GM04504 (cell line): Measurements from ENCODE around the gene PRDX2.

Source experiments
- DNase-seq: peaks from one replicate; pipeline ENCODE4 v3.0.0-alpha.2; 2012; ENCODE audit warnings: low read depth

The PRDX2 gene

DNA sequence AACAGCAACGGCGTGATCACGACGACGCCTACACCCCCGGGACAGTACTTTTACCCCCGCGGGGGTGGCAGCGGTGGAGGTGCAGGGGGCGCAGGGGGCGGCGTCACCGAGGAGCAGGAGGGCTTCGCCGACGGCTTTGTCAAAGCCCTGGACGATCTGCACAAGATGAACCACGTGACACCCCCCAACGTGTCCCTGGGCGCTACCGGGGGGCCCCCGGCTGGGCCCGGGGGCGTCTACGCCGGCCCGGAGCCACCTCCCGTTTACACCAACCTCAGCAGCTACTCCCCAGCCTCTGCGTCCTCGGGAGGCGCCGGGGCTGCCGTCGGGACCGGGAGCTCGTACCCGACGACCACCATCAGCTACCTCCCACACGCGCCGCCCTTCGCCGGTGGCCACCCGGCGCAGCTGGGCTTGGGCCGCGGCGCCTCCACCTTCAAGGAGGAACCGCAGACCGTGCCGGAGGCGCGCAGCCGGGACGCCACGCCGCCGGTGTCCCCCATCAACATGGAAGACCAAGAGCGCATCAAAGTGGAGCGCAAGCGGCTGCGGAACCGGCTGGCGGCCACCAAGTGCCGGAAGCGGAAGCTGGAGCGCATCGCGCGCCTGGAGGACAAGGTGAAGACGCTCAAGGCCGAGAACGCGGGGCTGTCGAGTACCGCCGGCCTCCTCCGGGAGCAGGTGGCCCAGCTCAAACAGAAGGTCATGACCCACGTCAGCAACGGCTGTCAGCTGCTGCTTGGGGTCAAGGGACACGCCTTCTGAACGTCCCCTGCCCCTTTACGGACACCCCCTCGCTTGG, 9.3 kb downstream of the PRDX2 start:
- no peak for DNase-seq

- DNase-seq = peak; percentile 95
These were observed 10.1 kb downstream of the PRDX2 start, which contains the start of gene JUNB for GRCh38 chr19:12791345-12792050. Gene JUNB, plus strand, starts transcription at chr19:12791486. Its CDS starts 286 bp downstream, at chr19:12791772.

DNA sequence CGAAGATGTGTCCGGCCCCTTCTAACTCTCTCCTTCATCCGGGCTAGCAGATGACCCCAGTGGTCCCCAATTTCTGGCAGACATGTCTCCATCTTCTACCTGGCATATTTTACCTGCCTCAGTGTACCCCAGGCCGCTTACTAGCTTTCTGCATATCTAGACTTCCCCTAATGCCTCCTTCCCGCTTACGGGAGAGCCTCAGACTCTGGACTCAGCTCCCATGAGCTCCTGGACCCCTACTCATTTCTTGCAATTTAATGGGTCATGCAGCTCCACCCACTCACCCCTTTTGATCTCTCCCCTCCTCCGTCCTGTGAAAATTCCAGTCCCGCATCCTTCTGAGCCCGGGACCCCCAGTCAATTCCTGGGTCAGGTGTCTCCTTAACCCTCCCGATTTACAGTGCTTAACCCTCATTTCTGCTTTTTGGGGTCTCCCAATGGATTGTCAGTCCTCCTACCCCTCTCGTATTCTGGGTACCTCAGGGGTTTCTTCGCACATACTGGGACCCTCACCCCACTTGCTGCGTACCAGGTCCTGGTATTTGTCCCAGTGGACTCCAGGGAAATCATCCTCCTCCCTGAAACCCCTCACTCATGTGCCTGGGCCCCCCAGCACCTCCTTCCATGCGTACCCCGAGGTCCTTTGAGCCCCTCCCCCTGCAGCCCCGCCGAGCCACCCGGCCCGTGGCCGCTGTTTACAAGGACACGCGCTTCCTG, 10.8 kb downstream of the PRDX2 start:
- DNase-seq = no peak

- DNase-seq = peak; percentile 91
These were observed 11.5 kb downstream of the PRDX2 start for GRCh38 chr19:12789904-12790619.

DNA sequence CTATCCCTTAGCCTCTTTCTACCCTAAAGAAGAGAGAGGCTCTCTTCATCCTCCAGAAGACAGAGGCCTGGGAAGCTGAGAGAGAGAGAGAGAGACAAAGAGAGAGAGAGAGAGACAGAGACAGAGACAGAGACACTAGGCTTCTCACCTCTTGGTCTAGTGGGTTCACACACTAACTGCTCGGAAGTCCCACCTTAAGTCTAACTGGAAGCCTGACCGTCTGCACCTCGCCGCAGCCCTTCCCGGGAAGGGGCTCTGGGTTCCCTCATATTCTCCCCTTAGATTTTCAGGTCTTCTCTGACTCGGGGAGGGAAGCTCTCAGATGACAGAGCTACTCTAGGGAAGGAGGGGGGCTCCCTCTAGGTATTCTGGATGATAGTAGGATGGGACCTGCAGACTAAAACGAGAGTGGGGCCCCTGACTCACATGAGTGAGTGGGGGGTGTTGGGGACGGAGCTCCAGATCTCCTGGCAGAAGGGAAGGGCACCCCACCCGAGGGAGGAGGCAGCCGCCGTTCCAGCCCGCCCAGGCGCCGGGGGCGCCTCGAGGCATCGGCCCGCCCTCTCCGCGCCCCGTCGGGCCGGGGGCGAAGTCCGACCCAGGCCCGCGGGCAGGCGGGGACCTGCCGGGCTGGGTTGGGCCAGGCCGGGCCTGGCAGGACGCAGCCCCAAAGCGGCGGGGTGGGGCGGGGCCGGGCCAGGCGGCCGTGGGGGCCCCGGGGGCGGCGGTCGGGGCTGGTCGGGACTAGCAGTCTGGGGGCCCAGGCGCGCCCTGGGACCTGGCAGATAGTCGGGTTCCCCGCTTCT, 12.3 kb downstream of the PRDX2 start:
- no peak for DNase-seq

DNA sequence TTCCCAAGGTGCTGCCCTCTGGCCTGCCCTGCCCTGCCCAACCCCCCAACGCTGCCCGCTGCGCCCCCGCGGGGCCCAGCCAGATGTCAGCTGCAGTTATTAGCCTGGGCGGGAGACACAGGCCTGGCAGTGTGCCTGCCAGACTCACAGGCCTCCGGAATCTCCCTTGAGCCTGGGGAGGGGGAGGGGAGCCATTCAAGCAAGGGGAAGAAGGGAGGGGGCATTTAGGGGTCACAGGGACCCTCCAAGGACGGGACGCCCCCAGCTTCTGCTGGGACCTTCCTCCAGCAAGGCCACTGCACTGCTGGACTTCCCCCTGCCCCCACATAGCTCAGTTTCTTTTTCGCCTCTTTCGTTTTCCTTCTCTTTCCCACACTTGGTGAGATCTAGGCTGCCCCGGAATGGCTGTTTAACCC, 12.9 kb downstream of the PRDX2 start:
- peak; percentile 54 for DNase-seq

- DNase-seq = no peak
These were observed 13.4 kb downstream of the PRDX2 start for GRCh38 chr19:12788042-12788681.

DNA sequence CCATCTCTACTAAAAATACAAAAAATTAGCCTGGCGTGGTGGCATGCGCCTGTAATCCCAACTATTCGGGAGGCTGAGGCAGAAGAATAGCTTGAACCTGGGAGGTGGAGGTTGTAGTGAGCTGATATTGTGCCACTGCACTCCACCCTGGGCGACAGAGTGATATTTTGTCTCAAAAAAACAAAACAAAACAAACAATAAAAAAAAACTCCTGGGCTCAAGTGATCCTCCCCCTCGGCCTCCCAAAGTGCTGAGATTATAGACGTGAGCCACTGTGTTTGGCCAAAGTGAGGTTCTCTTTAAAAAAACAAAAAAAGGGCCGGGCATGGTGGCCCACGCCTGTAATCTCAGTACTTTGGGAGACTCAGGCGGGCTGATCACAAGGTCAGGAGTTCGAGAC, 14.1 kb downstream of the PRDX2 start:
- DNase-seq = no peak

GRCh38 chr19:12786952-12787351, 14.6 kb downstream of the PRDX2 start:
- DNase-seq = no peak

DNA sequence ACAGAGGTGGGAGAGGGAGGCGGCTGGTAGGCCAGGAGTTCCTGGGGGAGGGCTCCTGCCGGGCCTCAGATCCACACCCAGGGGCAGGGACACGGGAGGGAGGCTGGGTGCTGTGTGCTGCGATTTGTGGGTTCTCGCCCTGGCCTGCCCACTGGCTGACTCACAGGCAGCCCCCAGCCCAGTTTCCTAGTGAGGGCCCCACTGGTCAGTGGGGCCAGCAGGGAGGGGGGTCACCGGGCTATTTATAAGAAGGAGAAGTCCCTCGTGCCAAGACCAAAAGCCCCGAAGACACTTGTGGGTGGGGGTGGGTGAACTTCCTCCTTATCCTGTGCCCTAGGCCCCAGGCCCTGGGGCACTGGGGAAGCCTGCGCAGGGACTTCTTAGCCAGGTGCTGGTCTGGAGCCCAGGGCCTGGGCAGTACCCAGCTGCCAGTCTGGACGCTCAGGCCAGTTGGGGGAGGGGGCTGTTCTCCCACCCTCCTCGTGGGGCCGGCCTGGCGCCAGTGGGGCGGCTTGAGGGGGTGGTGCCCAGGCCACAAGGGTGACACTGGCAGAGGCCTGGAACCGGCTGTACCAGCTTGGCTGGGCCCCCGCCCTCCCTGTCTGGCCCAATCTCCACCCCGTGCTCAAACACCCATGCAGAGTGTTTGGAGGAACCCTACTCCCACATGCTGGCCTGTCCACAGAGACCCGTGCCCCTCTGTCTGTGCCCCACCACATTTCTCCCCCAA, 15.3 kb downstream of the PRDX2 start:
- no peak for DNase-seq

DNA sequence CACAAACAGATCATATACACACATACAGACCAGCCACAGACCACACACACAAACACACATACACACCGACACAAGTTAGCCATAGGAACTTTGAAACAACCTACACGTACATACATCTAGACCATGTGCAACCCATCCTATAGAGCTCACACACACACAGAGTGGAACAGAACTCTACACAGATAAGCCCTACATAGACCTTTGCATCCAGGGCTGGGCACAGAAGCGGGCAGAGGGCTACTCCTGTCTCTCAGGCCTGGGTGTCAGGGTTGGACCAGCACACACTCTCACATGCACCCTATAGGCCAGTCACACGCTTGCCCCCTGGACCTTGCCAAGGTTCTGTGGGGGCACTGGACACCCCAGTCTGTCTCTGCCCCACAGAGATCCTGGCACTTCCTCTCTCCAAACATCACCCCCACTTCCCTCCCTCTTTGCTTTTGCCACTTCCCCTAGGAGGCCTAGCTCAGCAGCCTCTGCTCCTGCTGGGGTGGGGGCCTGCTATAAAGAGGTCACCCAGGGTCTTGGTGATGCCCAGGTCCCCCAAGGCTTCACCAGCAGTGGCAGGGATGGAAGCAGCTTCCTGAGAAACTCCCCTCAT, 16.1 kb downstream of the PRDX2 start:
- no peak for DNase-seq

DNA sequence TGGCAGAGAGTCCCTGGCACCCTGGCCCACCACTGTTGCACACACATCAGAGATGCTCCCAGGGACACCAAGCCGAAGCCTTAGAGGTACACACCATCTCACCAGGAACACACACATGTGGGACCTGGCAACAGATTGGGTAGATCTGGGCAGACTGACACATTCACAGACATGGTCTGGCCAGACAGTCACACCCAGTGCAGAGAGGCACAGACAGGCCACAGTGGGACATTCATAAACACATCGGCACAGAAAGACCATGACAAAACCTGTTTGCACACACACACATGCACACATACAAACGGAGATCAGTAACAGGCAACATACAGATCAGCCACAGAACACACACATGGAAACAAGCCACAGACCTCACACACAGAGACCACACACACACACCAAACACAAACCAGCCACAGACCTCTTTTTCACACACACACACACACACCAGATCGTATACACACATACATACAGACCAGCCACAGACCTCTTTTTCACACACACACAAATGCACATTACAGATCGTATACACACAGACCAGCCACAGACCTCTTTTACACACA, 16.6 kb downstream of the PRDX2 start:
- no peak for DNase-seq

GRCh38 chr19:12784394-12784870, 17.2 kb downstream of the PRDX2 start:
- DNase-seq = no peak

GRCh38 chr19:12783849-12784393, 17.7 kb downstream of the PRDX2 start:
- no peak for DNase-seq

- DNase-seq = no peak
These were observed 18.2 kb downstream of the PRDX2 start for GRCh38 chr19:12783291-12783848.

DNA sequence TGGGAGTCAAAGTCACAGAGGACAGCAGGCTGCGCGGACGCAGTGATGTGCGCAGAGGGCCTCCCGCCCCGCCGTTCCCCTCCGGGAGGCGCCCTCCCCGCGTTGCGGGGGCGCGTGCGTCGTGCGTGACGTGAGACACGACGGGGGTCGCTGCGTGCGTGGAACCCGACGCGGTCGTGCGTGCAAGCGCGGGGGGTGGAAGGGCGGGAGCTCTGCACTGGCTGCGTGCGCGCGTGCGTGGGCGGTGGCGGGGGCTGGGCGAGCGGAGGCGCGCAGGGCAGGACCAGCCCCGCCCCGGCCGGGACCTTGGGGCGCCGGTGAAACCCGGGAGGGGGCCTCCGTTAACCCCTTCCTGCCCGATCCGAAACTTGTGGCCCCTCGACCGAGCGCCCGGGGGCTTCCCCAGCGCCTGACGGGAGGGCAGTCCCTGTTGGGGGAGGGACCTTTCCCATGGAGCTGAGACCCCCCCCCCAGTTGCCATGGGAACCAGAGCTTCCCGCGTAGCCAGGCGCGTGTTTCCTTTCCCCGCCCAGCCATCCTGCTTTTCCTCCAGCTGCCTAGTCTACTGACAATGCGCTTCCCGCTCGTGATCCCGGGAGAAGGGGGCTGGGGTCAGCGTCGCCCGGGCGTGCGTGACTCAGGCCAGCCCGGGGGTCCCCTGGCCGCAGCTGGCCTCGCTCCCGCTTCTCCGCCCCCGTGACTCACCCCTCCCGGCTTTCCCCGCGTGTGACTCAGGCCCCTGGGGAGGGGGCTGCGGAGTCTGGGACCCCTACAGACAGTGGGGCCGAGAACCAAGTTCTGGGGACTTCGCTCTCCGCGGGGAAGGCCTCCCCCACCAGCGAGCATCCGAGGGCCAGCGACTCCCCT, 18.9 kb downstream of the PRDX2 start:
- DNase-seq = no peak

DNA sequence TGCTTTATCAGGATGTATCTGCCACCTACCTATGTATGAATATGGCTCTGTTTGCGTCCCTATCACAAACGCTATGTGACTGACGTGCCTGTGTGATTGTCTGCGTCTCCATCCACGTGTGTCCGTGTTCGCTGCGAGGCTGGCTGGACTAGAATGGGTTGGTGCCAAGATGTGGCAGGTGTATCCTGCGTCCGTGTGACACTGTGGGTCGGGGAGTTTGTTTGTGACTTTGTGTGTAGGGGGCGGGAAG, 19.5 kb downstream of the PRDX2 start:
- DNase-seq = no peak
